Fibroblast of the aortic adventitia (primary cell): ENCODE measurements around the gene SUN1. TPM values are rescaled to one million over a fixed set of nuclear protein-coding genes. Genes with fewer than 3 reads are reported as not detected.

Source experiments
- DNase-seq: peaks from one replicate; pipeline ENCODE4 v3.0.0-alpha.2; 2010; ENCODE audit warnings: low read depth
- H3K4me3 ChIP-seq: 2 replicates; pipeline ENCODE4 v1.5.1; 2011; ENCODE audit warnings: low read depth, mild to moderate bottlenecking, control low read depth, low read length, moderate library complexity
- CTCF ChIP-seq: IDR thresholded peaks from 2 replicates; pipeline ENCODE4 v1.5.1; 2011; ENCODE audit warnings: mild to moderate bottlenecking, low read length, control low read depth, inconsistent platforms; ENCODE audit not compliant: insufficient read depth
- total RNA-seq: library from RNA; depleted of rRNA; stranded (reverse); fragments of >200 nt; gene quantifications from 2 replicates; pipeline ENCODE4 v1.2.3, GENCODE V29; 2012; ENCODE audit warnings: low replicate concordance

The SUN1 gene
- total RNA-seq, 1 donor: 211 TPM

- no peak overlapping the region for H3K4me3 ChIP-seq
- no peak for TF ChIP-seq CTCF
- DNase-seq: no peak
Measured at GRCh38 chr7:863106-863505, 30.8 kb downstream of the SUN1 start.

DNA sequence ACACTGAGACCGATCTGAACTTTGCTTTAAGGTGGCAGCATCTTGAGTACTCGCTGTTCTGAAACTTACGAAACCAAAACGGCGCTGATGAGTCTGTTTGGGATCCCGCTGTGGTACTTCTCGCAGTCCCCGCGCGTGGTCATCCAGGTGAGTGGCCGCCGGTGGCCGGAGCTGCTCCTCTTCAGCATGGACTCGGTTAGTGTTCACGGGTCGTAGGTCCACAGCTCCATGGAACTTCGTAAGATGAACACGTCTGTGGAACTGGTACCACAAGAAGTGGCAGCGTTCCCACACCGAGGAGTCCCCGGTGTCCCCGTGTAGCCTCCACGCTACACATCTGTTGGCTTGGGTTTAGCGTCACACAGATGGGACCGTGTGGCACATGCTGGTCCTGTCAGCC lies 33.6 kb downstream of the SUN1 start:
- TF ChIP-seq CTCF: no peak
- no peak for DNase-seq
- no peak overlapping the region for H3K4me3 ChIP-seq

GRCh38 chr7:867001-867405 lies 34.7 kb downstream of the SUN1 start:
- peak; percentile 91 for DNase-seq
- H3K4me3 ChIP-seq: no peak overlapping the region
- TF ChIP-seq CTCF: no peak

- TF ChIP-seq CTCF: peak; percentile 6
- peak; percentile 71 for DNase-seq
- H3K4me3 ChIP-seq: no peak overlapping the region
Measured at GRCh38 chr7:867406-868188, 35.3 kb downstream of the SUN1 start.

DNA sequence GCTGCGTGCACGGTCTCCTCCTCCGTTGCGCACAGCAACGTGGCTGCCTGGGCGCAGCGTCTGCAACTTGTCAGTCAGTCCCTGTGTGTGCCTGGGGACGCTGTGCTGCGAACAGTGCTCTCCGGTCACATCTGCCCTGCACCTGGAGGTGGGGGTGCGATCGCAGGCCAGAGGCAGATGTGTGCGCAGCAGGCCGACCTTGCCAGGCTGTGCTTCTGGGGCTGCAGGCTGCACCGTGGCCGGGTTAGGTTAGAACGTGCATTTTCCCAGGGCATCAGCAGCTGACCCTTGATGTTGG lies 35.9 kb downstream of the SUN1 start:
- DNase-seq: no peak
- no peak overlapping the region for H3K4me3 ChIP-seq
- no peak for TF ChIP-seq CTCF

- DNase-seq: no peak
- H3K4me3 ChIP-seq: no peak overlapping the region
- TF ChIP-seq CTCF: no peak
Measured at GRCh38 chr7:869348-869747, 37.1 kb downstream of the SUN1 start.
